T-helper 22 cell (primary cell): ENCODE data around the gene CAD.
"Not testable (repeated sequence)": the region's sequence is repeated elsewhere in the genome, so short reads cannot be mapped to it uniquely, and the experiment has no call there.

Source experiments
- DNase-seq: peaks from one replicate; pipeline ENCODE4 v3.0.0-alpha.2; 2020; ENCODE audit warnings: low read depth

The CAD gene

GRCh38 chr2:27217173-27218121 lies at the start of gene CAD:
CAD (plus strand) TSS chr2:27217369; CDS start chr2:27217552, 183 bp downstream.
- DNase-seq = peak; percentile 77

DNA sequence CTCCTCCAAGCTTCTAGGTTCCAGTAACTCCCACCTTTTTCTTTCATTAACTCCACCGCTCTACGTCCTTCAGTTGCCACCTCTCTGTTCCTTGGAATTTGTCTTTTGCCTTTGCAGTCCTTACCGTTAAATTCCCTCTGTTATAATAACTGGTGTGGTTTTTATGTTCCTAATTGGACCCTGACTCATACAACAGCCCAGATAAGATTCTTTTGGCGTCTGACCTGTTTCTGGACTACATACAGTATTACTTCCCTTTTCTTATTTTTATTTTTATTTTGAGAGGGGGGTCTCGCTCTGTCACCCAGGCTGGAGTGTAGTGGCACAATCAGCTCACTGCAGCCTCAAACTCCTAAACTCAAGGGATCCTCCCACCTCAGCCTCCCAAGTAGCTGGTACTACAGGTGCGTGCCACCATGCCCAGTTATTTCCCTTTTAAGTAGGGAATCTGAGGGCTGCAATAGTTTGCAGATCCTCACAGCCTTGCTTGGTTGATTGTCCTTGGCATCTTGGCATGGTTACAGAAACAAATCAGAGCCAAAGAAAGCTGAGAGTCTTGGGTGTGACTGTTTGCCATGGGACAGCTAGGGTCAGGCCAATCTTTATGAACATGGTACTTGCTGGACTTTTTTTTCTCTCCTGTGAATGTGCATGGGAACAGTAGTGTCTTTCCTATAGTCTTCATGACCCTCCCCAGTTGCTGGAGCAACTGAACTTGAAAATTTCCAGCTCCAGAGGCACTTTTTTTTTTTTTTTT lies 46.4 kb upstream of the CAD start:
- no peak for DNase-seq

DNA sequence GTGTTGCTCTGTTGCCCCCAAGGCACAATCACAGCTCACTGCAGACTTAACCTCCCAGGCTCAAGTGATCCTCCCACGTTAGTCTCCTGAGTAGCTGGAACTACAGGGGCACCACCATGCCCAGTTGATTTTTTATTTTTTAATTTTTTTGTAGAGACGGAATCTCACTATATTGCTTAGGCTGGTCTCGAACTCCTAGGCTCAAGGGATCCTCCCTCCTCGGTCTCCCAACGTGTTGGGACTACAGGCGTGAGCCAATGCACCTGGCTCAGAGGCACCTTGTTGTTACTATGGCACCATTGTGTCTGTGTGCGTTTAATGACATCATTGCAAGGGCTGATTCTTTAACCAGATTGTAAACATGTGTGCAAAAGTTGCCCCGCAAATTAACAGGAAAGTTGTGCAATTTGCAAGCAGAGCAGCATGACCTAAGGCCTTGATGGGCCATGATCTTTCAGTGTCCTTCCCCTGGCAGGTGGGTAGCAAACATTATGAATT lies 45.8 kb upstream of the CAD start:
- no peak for DNase-seq

GRCh38 chr2:27174638-27175037 lies 42.5 kb upstream of the CAD start:
- DNase-seq = no peak

DNA sequence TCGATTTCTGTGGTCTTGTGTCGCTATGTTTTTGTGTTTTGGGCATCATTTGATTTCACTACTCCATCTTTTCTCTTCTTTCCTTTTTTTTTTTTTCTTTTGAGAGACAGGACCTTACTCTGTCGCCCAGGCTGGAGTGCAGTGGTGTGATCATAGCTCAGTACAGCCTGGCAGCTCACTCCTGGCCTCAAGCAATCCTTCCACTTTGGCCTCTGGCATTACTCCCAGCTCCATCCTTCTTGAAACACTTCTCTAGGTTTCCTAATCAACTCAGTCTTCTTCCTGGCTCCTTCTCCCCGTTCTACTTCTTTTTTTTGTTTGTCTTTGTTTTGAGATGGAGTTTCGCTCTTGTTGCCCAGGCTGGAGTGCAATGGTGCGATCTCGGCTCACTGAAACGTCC lies 41.8 kb upstream of the CAD start:
- DNase-seq = no peak

GRCh38 chr2:27175781-27176180 lies 41.4 kb upstream of the CAD start:
- DNase-seq = not testable (repeated sequence)

DNA sequence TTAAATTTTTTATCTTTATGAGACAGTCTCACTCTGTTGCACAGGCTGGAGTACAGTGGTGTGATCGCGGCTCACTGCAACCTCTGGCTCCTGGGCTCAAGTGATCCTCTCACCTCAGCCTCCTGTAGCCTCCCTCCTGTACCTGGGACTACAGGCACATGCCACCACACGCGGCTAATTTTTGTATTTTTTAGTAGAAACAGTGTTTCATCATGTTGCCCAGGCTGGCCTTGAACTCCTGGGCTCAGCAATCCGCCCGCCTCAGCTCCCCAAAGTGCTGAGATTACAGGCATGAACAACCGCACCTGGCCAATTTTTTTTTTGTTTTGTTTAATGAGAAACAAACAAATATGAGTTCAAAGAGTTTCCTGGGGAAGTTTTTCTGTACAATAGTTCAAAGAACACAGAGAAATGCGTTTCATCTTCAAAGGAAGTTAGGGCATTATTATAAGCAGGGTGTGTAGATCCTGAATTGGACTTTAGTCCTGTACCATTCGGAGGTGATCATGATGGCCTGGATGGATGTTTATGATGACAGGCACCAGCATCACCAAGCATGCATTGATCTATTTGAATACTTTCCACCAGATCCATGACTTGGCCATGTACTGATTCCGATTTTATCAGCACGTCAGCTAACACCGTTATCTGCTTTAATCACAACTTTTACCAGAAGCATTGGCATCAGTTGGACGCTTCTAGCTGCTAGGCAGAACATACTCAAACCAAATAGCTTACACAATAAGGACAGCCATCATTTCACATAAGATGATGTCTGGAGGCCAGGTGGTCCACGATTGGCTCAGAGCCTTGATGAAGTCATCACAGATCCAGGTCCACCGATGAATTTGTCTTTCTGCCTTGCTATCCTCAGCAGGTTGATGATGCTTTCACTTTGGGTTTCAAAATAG lies 39.5 kb upstream of the CAD start:
- DNase-seq = no peak

GRCh38 chr2:27178469-27178868 lies 38.7 kb upstream of the CAD start:
- DNase-seq = no peak

- no peak for DNase-seq
These were observed 37.7 kb upstream of the CAD start for GRCh38 chr2:27179344-27180000.

- DNase-seq = no peak
These were observed 34.8 kb upstream of the CAD start for GRCh38 chr2:27182346-27182745.

- no peak for DNase-seq
These were observed 33.1 kb upstream of the CAD start for GRCh38 chr2:27184115-27184514.

GRCh38 chr2:27185331-27186026 lies 31.7 kb upstream of the CAD start:
- no peak for DNase-seq

DNA sequence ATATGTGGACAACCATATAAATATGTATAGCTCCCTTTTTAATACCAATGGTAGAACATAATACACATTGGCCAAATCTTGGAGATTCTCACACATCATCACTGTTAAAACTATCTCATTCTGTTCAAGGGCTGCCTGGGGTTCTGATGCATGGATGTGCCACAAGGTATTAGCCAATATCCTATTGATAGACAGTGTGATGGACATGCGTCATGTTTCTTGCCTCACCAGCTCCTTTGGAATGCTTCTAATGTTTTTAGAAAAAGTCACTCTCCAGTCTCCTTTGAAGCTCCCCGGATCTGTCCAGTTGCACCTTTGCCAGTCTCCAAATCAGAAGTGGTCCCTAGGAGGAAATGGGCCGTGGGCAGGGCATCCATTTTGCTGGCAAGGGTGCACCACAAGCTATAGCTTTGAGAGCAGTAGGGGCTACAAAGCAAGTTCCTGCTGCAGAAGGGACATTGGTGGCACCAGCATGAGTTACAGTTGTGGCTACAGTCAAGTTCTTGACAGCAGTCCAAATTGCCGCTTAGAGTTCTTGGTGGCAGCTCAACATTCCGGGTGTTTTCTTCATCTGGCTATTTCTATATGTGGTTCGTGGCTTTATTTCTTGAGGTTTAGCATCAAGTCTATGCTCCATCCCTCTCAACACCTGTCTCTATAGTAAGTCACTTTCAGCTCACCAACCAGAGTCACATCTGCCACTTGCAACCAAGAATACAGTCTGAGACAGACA lies 30.4 kb upstream of the CAD start:
- DNase-seq = no peak

DNA sequence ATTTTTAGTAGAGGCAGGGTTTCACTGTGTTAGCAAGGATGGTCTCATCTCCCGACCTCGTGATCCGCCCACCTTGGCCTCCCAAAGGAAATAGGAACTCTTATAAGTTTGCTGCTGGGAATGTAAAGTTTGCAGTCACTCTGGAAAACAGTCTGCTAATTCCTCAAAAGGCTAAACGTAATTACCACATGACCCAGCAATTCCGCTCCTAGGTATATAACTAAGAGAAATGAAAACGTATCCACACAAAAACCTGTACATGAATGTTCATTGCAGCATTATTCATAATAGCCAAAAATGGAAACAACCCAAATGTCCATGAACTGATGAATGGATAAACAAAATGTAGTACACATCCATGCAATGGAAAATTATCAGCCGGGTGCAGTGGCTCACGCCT lies 27.2 kb upstream of the CAD start:
- DNase-seq = no peak

GRCh38 chr2:27191070-27191829 lies 25.9 kb upstream of the CAD start:
- DNase-seq = no peak

DNA sequence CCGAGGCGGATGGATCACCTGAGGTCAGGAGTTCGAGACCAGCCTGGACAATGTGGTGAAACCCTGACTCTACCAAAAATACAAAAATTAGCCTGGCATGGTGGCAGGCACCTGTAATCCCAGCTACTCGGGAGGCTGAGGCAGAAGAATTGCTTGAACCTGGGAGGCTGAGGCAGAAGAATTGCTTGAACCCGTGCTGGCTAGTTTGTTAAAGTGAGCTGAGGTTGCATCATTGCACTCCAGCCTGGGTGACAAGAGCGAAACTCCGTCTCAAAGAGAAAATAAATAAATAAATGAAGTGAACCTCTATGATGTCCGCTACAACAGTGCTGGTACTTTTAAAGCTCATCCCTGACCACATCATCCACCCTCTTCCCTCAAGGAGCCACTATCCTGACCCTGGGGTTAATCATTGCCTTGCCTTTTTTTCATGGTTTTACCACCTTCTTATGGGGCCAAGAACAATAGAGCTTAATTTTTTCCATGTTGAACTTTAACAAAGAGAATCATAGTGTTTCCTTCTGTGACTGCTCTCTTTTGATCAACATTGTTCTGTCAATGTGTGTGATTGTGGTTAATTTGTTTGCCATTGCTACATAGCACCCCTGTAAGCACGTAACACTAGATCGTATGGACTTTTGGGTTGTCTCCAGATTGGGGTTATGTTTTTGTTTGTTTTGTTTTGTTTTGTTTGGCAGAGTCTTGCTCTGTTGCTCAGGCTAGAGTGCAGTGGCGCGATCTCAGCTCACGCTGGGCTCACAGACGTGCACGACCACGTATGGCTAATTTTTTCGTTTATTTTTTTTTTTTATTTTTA lies 22.4 kb upstream of the CAD start:
- DNase-seq = no peak

DNA sequence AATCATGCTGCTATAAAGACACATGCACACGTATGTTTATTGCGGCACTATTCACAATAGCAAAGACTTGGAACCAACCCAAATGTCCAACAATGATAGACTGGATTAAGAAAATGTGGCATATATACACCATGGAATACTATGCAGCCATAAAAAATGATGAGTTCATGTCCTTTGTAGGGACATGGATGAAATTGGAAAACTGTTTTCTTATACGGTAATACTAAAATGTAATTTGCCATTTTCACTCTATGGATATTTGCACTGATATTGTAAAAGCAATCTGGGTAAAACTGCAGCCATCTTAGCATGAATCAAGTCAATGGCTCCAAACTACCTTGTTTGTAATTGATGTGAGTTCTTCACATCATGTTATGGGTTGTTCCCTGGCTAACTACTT lies 21.4 kb upstream of the CAD start:
- DNase-seq = not testable (repeated sequence)

- DNase-seq = not testable (repeated sequence)
These were observed 19.1 kb upstream of the CAD start for GRCh38 chr2:27198068-27198467.
